Psoas muscle (tissue), 8 donors: ENCODE results near the gene MCM7. TPM values are rescaled to one million over a fixed set of nuclear protein-coding genes. Genes with fewer than 3 reads are reported as not detected.

Experiments
- ATAC-seq, 4 donors: fragments of 200-7000 bp; cut with Tn5 transposase; one replicate each; pipeline ENCODE4 v1.9.1; 2020; ENCODE audit warnings: moderate library complexity in 3 of 4, mild to moderate bottlenecking in 2 of 4
- DNase-seq, 2 donors: peaks; one replicate each; pipeline ENCODE4 v3.0.0-alpha.2; 2020
- H3K27ac ChIP-seq: fragments of 200-600 bp; one replicate; pipeline ENCODE4 v1.8.0; 2022
- H3K27me3 ChIP-seq, 3 donors: fragments of 200-600 bp in 1 of 3; one replicate each; pipeline versions ENCODE4 v1.6.1 to v1.8.0; 2013 to 2022; ENCODE audit warnings: low read length in 2 of 3, mild to moderate bottlenecking in 2 of 3, moderate library complexity in 1 of 3; ENCODE audit not compliant: insufficient read depth in 3 of 3
- H3K36me3 ChIP-seq, 2 donors: fragments of 200-600 bp in 1 of 2; one replicate each; pipeline versions ENCODE4 v1.6.1 to v1.8.0; 2013 to 2022; ENCODE audit warnings: low read depth in 1 of 2, mild to moderate bottlenecking in 1 of 2, moderate library complexity in 1 of 2; ENCODE audit not compliant: insufficient read depth in 1 of 2
- H3K4me1 ChIP-seq: fragments of 200-600 bp; one replicate; pipeline ENCODE4 v1.8.0; 2022
- H3K4me3 ChIP-seq: fragments of 200-600 bp; one replicate; pipeline ENCODE4 v1.8.0; 2022; ENCODE audit warnings: mild to moderate bottlenecking
- H3K9me3 ChIP-seq: fragments of 200-600 bp; one replicate; pipeline ENCODE4 v1.8.0; 2022
- WGBS, 3 donors: extraction: QIAGEN DNeasy Blood & Tissue Kit; methylation state at CpG; one replicate each; pipeline versions ENCODE4 v1.1.6 to v1.1.7; 2013; 5-methylcytosine and 5-hydroxymethylcytosine counted together
- intact Hi-C, 2 donors: fragments of 100-400 bp; cut with DNase I; formaldehyde crosslinking; loops; one replicate each; pipeline versions ENCODE4 v1.11.0 to v1.14.2; 2022
- polyA plus RNA-seq, 3 donors: library from polyadenylated mRNA; stranded (reverse); fragments of 200-250 nt; gene quantifications; one replicate each; pipeline ENCODE4 v1.2.3, GENCODE V29; 2013
- total RNA-seq, 4 donors: library from RNA; stranded (reverse); fragmentation: NEBNext Ultra II Directional in 2 of 4; extraction: Animal tissue kit (Norgen Biotek cat#: 25700) in 2 of 4; gene quantifications; one replicate each; pipeline versions ENCODE4 v1.2.1 to v1.2.4, GENCODE V29; 2021 to 2023
- TF ChIP-seq, protein P1 (sequence below): fragments of 200-600 bp; IDR thresholded peaks from one replicate; pipeline ENCODE4 v1.8.0; 2022; ENCODE audit warnings: antibody characterized with exemption
- donor health status: healthy with polysubstance abuse.
- donor health status: DM: no; HTN: no; CAD: no; lungs with moderate emphysema.
- donor health status: Bipolar disorder and iron deficiency.
- donor health status: healthy.
- donor health status: DM: yes; HTN: yes; CAD: no.
- donor health status: DM: no; HTN: no; CAD: no.
- donor health status: DM: no; HTN: no; CAD: no.
- donor health status: DM: yes; HTN: yes; CAD: no.

The MCM7 gene
- total and polyA plus RNA-seq, 7 donors, result 24.6 to 40.6 (median 33.3) TPM

DNA sequence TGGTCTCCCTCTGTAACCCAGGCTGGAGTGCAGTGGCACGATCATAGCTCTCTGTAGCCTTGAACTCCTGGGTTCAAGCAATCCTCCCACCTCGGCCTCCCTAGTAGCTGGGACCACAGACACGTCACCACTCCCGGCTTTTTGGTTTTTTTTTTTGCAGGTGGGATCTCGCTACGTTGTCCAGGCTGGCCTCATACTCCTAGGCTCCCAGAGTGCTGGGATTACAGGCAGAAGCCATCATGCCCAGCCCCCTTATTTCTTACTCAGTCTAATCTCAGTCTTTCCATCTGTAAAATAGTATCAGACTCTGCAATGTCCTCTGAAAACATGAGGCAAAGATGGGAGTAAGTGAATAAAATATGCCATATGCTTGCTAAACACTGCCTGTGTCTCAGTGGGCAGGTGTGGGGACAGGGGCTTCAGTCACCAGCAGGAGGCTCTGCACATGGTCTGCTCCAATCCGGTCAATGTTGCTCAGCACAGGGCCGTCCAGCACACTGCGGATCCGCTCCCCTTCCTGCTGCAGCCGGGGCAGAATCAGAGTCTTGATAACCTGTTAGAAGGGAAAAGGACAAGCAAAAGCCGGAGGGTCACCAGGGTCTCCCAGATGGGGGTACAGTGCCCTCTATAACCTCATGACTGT, 8.4 kb upstream of the MCM7 start:
- Histone ChIP-seq H3K4me3 (no peak overlapping the region), H3K9me3 (no peaks in the 10 kb centered on the region), H3K27me3 (no peaks in the 10 kb centered on the region), H3K4me1 (no peaks in the 10 kb centered on the region), H3K27ac (no peak overlapping the region), H3K36me3 (peaks cover 0 to 94% of the 10 kb centered on the region in 2 donors)
- intact Hi-C loops, result no loop called here
- no peak for DNase-seq
- WGBS, 3 donors, result 83 to 87% (median 85%) methylated on average over 12 of the region's 12 CpGs
- TF ChIP-seq, protein P1, sequence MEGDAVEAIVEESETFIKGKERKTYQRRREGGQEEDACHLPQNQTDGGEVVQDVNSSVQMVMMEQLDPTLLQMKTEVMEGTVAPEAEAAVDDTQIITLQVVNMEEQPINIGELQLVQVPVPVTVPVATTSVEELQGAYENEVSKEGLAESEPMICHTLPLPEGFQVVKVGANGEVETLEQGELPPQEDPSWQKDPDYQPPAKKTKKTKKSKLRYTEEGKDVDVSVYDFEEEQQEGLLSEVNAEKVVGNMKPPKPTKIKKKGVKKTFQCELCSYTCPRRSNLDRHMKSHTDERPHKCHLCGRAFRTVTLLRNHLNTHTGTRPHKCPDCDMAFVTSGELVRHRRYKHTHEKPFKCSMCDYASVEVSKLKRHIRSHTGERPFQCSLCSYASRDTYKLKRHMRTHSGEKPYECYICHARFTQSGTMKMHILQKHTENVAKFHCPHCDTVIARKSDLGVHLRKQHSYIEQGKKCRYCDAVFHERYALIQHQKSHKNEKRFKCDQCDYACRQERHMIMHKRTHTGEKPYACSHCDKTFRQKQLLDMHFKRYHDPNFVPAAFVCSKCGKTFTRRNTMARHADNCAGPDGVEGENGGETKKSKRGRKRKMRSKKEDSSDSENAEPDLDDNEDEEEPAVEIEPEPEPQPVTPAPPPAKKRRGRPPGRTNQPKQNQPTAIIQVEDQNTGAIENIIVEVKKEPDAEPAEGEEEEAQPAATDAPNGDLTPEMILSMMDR, result no peak
- ATAC-seq, result no peak

DNA sequence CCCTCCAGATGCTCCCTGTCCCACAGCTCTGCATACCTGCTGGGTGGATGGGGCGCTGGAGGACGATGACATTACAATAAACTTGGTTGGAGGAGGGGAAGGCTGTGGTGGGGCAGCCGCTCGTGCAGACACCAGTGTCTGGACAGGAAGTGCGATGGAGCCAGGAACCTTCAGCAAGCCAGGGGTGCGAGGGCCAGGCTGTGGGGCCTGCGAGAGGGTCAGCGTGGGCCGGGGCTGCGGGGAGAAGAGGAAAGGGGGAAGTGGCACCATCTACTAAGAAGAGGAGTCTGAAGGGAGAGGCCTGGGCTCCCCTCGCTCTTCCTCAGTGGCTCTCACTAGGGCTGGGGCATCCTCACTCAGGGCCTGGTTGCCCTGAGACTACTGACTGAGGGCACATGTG, 6.7 kb upstream of the MCM7 start:
- ATAC-seq (no peak), DNase-seq (no peak)
- H3K36me3 ChIP-seq, result peaks cover 0 to 96% of the 10 kb centered on the region in 2 donors
- H3K9me3 ChIP-seq, result no peaks in the 10 kb centered on the region
- H3K4me1 ChIP-seq, result no peaks in the 10 kb centered on the region
- 81 to 90% (median 82%) methylated on average over 10 to 11 of the region's 11 CpGs for WGBS, 3 donors
- no peaks in the 10 kb centered on the region for H3K27me3 ChIP-seq
- TF ChIP-seq, protein P1, result no peak
- intact Hi-C loops, result no loop called here
- H3K4me3 ChIP-seq, result no peak overlapping the region
- no peak overlapping the region for H3K27ac ChIP-seq

DNA sequence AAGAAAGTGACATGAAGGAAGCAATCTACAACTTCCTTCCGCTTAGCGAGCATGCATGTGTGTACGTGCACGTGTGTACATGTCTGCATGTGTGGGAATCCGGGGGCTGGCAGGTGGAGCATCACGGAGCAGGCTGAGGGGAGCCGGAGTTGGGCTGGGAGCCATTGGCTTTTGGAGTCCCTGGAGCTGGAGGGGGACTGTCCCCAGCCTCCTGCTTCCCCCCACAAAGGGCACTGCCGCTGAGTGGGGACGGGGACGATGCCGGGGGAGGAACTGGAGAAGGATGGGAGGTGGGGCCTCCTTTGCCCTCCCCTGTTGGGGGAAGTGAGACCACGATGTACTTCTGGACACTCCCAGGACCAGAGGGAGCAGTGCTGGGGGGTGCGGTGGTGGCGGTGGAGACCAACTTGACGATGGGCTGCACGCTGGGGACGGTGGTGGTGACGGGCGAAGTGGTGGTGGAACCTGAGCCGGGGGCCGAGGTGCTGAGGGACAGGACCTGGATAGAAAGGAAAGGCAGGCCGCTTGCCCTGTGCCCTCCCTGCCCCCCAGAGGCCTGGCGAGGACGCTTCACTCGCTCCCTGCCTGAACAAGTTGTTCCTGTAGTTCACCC, 6.0 kb upstream of the MCM7 start:
- peaks cover 0 to 89% of the 10 kb centered on the region in 2 donors for H3K36me3 ChIP-seq
- ATAC-seq, result peak in 1 of 4 donors; percentile 12
- H3K4me1 ChIP-seq, result peaks cover 5% of the 10 kb centered on the region
- intact Hi-C loops, result no loop called here
- no peaks in the 10 kb centered on the region for H3K9me3 ChIP-seq
- no peak overlapping the region for H3K4me3 ChIP-seq
- no peak overlapping the region for H3K27ac ChIP-seq
- TF ChIP-seq, protein P1, result no peak
- DNase-seq, result no peak
- WGBS, 3 donors, result 82 to 86% (median 84%) methylated on average over 22 to 25 of the region's 25 CpGs
- no peaks in the 10 kb centered on the region for H3K27me3 ChIP-seq

DNA sequence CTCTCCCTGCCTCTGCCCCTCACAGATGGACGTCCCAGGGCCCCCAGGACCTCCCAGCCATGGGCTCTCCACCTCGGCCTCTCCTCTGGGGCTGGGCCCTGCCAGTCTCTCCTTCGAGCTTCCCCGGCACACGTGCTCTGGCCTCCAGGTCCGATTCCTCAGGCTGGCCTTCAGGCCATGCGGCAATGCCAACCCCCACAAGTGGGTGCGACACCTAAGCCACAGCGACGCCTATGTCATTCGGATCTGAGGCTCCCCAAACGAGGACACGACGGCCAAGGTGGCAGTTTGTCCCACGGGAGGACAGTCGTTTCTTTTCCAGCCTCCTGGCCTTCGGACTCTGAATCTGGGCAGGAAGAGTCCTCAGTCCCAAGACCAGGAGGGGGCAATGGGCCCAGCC, 5.4 kb upstream of the MCM7 start:
- Histone ChIP-seq H3K36me3 (peaks cover 0 to 83% of the 10 kb centered on the region in 2 donors), H3K9me3 (no peaks in the 10 kb centered on the region), H3K27ac (no peak overlapping the region), H3K4me3 (no peak overlapping the region), H3K4me1 (peaks cover 8% of the 10 kb centered on the region), H3K27me3 (no peaks in the 10 kb centered on the region)
- no peak for ATAC-seq
- no peak for DNase-seq
- intact Hi-C loops, result no loop called here
- WGBS, 3 donors, result 72 to 78% (median 75%) methylated on average over 16 to 17 of the region's 17 CpGs
- TF ChIP-seq, protein P1, result no peak
